Body of pancreas (tissue), 4 donors: ENCODE results near the gene ANKS1A.

Experiments
- POLR2A ChIP-seq, 3 donors: fragments of 450-650 bp; IDR thresholded peaks; one replicate each; pipeline ENCODE4 v1.6.1; 2016; ENCODE audit warnings: antibody characterized with exemption in 3 of 3, mild to moderate bottlenecking in 2 of 3
- TF ChIP-seq, protein P1 (sequence below), 7 experiments: fragments of 450-650 bp in 4 of 7; fragments of 200-600 bp in 3 of 7; sonication (generic) in 3 of 7; IDR thresholded peaks; one replicate each; pipeline ENCODE4 v1.5.1; 2016 to 2019; ENCODE audit warnings: antibody characterized with exemption in 7 of 7

DNA sequence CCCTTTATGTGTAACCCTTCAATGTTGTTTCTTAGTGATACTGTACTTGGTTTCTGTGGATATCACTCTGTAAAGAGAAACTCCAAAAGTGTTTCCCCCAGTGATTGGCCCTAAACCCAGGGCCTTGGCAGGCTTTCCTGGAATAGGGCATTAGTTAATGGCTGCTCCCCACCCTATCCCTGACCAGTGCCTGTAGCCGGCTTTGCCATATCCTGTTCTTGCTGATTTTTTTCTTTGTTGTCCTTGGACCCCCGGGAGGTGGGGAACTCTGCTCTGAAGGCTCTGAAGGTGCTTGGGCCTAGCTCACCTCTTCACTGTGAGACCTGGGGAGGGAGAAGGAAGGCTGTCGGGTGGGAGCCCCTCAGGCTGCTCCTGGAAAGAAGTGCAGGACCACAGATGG lies 131.9 kb downstream of the ANKS1A start:
- TF ChIP-seq, protein P1, sequence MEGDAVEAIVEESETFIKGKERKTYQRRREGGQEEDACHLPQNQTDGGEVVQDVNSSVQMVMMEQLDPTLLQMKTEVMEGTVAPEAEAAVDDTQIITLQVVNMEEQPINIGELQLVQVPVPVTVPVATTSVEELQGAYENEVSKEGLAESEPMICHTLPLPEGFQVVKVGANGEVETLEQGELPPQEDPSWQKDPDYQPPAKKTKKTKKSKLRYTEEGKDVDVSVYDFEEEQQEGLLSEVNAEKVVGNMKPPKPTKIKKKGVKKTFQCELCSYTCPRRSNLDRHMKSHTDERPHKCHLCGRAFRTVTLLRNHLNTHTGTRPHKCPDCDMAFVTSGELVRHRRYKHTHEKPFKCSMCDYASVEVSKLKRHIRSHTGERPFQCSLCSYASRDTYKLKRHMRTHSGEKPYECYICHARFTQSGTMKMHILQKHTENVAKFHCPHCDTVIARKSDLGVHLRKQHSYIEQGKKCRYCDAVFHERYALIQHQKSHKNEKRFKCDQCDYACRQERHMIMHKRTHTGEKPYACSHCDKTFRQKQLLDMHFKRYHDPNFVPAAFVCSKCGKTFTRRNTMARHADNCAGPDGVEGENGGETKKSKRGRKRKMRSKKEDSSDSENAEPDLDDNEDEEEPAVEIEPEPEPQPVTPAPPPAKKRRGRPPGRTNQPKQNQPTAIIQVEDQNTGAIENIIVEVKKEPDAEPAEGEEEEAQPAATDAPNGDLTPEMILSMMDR (IDR thresholded peaks at IDR 0.05), result no peak
- no peak for TF ChIP-seq POLR2A (IDR thresholded peaks at IDR 0.05)
